Measurements from ENCODE around the gene KLF3. TPM values are rescaled to one million over a fixed set of nuclear protein-coding genes. Genes with fewer than 3 reads are reported as not detected.
A peak's percentile ranks its signal among the peaks of the same experiment; 100 is the strongest.

The KLF3 gene
- total RNA-seq, 1 donor from 2014 or later = 24.8 TPM

DNA sequence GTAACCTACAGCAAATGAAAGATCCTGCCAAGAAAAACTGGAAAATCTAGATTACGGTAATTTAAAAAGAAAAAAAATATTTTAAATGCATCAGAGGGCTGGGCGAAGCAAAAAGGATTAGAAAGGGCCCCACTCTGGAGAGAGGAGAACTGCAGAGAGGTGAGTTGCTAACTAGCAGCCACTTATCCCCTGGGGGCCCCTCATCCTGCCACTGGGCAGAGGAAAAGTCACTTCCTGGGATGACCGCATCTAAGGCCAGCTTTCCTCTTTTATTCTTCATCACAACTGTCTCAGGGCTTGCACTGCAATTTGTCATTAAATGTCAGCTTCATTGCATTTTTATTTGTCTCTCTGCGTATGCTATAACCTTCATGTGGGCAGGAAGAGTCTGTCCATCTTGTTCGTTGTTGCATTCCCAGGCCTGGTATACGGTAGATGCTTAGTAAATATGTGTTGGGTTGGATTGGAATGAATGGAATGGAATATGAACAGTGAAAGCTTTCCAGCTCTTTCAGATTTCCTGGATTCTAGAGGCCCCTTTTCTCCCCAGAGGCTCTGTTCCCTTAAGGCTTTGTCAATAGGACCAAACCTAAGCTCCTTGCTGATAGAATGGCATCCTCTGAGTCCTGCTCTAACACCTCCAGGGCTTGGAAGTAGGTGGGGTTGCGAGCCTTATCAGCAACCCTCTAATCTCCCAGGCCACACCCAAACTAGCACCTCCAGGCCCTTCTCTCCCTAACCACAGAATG, 59.9 kb downstream of the KLF3 start:
- no peaks in the 10 kb centered on the region for H3K79me2 ChIP-seq (ENCODE audit: low read depth)
- H4K20me1 ChIP-seq (ENCODE audit: low read depth) = no peaks in the 10 kb centered on the region
- H3K4me1 ChIP-seq = no peaks in the 10 kb centered on the region
- H3F3A ChIP-seq (ENCODE audit: low read depth) = no peaks in the 10 kb centered on the region
- TF ChIP-seq CTCF (IDR thresholded peaks at IDR 0.05) (no peak), EZH2 (IDR thresholded peaks at IDR 0.05) (no peak), EZH2phosphoT487 (IDR thresholded peaks at IDR 0.05) (no peak)
- H3K4me3 Mint-ChIP-seq = peak overlapping the region; percentile 50
- H2AFZ ChIP-seq (replicated peaks) = no peak overlapping the region
- no peak overlapping the region for H3K27ac Mint-ChIP-seq
- H3K27me3 ChIP-seq = no peaks in the 10 kb centered on the region
- no peak overlapping the region for H3K9ac ChIP-seq
- DNase-seq (ENCODE audit: low spot score) = peak; percentile 41
- peaks cover 6% of the 10 kb centered on the region for H3K27me3 Mint-ChIP-seq (ENCODE audit: insufficient read depth, low read depth)
- no peak overlapping the region for H3K27ac ChIP-seq
- peaks cover 16% of the 10 kb centered on the region for H3K4me1 Mint-ChIP-seq
- no peaks in the 10 kb centered on the region for H3K9me3 Mint-ChIP-seq
- H3K4me3 ChIP-seq = no peak overlapping the region
- no peaks in the 10 kb centered on the region for H3K9me3 ChIP-seq (ENCODE audit: low read depth)
- H3K36me3 ChIP-seq = no peaks in the 10 kb centered on the region
- no peaks in the 10 kb centered on the region for H3K36me3 Mint-ChIP-seq
- H3K4me2 ChIP-seq = no peak overlapping the region

DNA sequence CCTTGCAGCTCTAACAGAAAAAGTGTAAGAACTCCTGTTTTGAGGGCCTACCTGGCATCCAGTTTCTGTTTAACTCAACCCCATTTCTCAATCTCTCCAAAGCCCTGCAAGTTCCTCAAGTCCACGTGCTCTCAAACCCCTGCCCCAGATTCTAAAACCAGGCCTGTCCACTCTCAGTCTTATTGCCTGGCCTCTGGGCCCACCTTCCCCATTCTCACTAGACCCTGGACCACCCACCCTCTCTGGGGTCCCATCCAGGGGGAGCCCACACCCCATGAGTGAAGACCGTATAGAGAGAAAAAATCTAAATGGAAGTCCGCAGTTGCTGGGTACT, 60.4 kb downstream of the KLF3 start:
- no peak overlapping the region for H3K4me3 ChIP-seq
- Mint-ChIP-seq H3K9me3 (no peaks in the 10 kb centered on the region), H3K27me3 (ENCODE audit: insufficient read depth, low read depth) (peaks cover 5% of the 10 kb centered on the region), H3K27ac (no peak overlapping the region), H3K4me3 (peak overlapping the region; percentile 50), H3K36me3 (no peaks in the 10 kb centered on the region), H3K4me1 (peaks cover 18% of the 10 kb centered on the region)
- no peak overlapping the region for H3K4me2 ChIP-seq
- H3K79me2 ChIP-seq (ENCODE audit: low read depth) = no peaks in the 10 kb centered on the region
- DNase-seq (ENCODE audit: low spot score) = no peak
- H3K27ac ChIP-seq = no peak overlapping the region
- no peaks in the 10 kb centered on the region for H3K36me3 ChIP-seq
- no peaks in the 10 kb centered on the region for H3K9me3 ChIP-seq (ENCODE audit: low read depth)
- H3K9ac ChIP-seq = no peak overlapping the region
- no peaks in the 10 kb centered on the region for H3K4me1 ChIP-seq
- no peaks in the 10 kb centered on the region for H4K20me1 ChIP-seq (ENCODE audit: low read depth)
- H2AFZ ChIP-seq (replicated peaks) = no peak overlapping the region
- TF ChIP-seq EZH2 (IDR thresholded peaks at IDR 0.05) = no peak
- no peak for TF ChIP-seq CTCF (IDR thresholded peaks at IDR 0.05)
- no peak for TF ChIP-seq EZH2phosphoT487 (IDR thresholded peaks at IDR 0.05)
- H3K27me3 ChIP-seq = no peaks in the 10 kb centered on the region
- no peaks in the 10 kb centered on the region for H3F3A ChIP-seq (ENCODE audit: low read depth)

DNA sequence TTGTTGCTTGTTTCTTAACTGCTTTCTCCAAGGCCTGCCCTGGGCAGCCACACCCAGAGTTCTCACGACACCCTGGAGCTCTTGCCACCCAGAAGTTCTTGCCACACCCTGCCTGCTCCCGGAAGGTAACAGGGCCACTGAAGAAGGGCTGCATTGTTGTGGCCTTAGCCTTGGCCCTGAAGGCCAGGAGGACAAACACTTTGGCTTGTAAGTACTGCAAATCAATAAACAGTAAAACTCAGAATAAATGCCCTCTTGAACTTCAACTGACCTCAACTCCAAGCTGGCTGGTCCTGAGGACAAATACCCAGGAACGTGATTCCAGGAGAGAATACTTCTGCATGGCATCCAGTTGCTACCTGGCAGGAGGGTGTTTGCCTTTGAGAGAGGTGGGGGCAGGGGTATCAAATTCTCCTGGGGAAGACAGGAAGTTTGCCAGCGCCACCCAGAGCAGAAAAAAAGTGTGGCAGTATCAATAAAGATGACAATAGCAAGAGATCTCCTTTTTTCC, 64.7 kb downstream of the KLF3 start:
- Histone ChIP-seq H2AFZ (replicated peaks) (no peak overlapping the region), H3K27ac (no peak overlapping the region), H3K36me3 (no peaks in the 10 kb centered on the region), H3K4me3 (no peak overlapping the region), H3F3A (ENCODE audit: low read depth) (no peaks in the 10 kb centered on the region), H4K20me1 (ENCODE audit: low read depth) (no peaks in the 10 kb centered on the region), H3K27me3 (no peaks in the 10 kb centered on the region), H3K9ac (no peak overlapping the region), H3K4me2 (no peak overlapping the region), H3K9me3 (ENCODE audit: low read depth) (no peaks in the 10 kb centered on the region), H3K79me2 (ENCODE audit: low read depth) (no peaks in the 10 kb centered on the region), H3K4me1 (no peaks in the 10 kb centered on the region)
- TF ChIP-seq CTCF (IDR thresholded peaks at IDR 0.05) (peak; percentile 19), EZH2phosphoT487 (IDR thresholded peaks at IDR 0.05) (no peak), EZH2 (IDR thresholded peaks at IDR 0.05) (no peak)
- H3K36me3 Mint-ChIP-seq = peaks cover 5% of the 10 kb centered on the region
- peaks cover 12% of the 10 kb centered on the region for H3K27me3 Mint-ChIP-seq (ENCODE audit: insufficient read depth, low read depth)
- no peak overlapping the region for H3K4me3 Mint-ChIP-seq
- peak overlapping the region; percentile 87 for H3K27ac Mint-ChIP-seq
- no peak for DNase-seq (ENCODE audit: low spot score)
- peaks cover 21% of the 10 kb centered on the region for H3K4me1 Mint-ChIP-seq
- peaks cover 10% of the 10 kb centered on the region for H3K9me3 Mint-ChIP-seq

Data from neural progenitor cell (in vitro differentiated cells).